Hematopoietic multipotent progenitor cell treated with erythropoietin and hydrocortisone succinate and interleukin-3 and kit ligand, for 6 days (in vitro differentiated cells): Measurements from ENCODE around the gene ROCK2.
"Not testable (repeated sequence)": the region's sequence is repeated elsewhere in the genome, so short reads cannot be mapped to it uniquely, and the experiment has no call there.

ENCODE experiments used
- DNase-seq: peaks from one replicate; pipeline ENCODE4 v3.0.0-alpha.2; 2015

The ROCK2 gene

DNA sequence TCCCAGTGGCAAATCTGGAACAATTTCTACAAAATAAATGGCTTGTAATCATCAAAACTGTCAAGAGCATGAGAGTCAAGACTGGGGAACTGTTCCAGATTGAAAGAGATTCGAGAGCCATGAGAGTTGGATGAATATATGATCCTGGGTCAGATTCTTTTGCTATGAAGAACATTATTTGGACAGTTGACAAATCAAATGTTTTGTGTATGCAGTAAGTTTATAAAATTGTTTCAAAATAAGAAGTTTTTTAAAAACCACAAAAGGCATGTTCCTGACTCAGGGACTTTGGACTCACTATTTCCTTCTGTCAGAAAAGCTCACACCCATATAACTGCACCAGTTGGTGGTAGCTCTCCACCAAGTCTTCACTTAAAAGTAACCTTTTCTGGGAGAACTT lies 38.5 kb downstream of the ROCK2 start:
- DNase-seq: peak; percentile 30

DNA sequence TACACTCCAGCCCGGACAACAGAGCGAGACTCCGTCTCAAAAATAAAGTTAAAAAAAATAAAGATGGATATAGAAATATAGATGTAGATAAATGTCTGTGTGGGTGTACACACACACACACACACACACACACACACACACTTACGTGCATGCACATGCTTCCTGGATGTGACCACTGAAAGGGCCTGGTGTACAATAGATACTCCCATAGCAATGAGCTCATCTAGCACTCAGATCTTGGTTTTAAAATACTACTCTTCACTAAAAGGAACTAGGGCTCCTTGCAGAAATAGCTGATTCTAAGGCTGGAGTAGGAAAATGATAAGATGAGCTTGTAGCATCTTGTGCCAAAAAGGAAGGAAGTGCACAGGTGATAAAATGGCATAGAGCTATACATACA lies 39.1 kb downstream of the ROCK2 start:
- DNase-seq: peak; percentile 22

DNA sequence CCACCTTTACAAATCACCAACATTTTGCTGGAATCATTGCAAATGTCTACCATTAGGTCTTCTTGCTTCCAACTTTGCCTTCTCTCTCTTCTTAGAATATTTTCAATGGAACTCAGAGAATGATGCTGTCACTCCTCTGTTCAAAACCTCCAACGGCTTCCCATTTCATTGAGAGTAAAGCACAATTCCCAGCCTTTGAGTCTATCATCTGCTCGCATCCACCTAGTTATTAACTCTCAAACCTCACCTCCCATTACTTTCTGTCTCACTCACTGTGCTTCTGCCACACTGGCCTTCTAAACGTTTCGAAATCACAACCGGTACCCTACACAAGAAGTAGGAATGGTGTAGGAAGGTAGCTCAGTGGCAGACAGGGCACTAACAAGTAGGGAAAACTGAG lies 40.0 kb downstream of the ROCK2 start:
- no peak for DNase-seq

DNA sequence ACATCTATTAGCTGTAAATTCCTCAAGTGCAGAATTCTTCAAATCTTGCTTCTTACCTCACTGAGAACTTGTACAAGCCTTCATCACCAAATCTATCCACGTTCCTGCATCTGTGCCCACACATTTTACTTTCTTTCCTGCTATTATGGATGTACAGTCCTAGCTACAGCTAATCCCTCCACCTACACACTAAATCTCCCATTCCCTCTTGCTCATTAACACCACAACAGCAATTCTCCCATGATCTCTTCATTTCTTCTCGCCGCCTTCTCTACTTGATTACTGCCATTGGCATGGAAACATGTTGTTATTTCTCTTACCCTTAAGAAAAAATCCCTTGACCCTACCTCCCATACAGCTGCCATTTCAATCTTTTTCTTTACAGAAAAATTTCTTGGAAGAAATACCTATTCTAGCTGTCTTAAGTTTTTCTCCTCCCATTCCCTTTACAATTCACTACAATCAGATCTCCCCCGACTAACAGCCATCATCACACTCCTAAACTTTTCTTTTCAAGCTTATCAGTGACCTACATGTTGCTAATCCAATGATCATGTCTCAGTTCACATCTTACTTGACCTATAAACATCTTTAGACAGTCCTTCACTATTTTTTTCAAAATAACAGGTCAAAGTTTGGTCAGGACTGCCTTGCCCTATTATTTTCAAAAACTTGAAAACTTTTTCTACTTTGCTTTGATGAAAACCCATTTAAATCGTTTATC lies 41.0 kb downstream of the ROCK2 start:
- DNase-seq: no peak

DNA sequence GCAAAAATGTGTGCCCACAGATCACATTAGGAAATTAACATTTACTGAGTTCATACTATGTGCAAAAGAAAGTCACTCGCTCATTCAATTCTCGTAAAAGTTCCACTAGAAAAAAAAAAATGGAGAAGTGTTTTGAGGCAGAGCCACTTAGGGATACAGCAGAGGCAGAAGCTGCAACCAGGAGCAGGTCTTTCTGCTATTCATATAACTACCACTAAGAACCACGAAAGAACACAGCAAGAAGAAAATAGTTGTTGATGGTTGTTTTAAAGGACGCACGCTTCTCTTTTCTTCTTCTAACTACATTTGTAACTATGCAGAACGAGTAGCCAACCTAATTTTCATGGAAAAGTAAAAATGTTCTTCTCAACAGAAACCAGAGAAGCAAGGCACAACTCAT lies 45.0 kb downstream of the ROCK2 start:
- no peak for DNase-seq

DNA sequence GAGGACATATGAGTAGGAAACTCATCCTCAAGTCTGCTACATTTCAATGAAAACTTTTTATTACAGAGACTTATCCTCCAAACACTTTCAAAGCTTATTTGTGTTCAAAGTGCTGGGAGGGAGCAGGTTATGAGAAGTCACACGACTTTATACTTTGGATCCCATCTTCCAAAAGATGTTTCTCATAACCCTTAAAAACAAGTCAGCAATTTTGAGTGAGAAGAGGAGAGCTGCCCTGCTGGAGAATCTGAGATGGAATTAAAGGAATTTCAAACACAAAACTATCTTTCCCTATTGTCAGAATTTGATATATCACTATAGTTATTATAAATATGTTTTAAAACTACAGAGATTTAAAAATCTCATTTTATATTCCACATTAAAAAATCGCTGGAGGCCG lies 45.8 kb downstream of the ROCK2 start:
- DNase-seq: no peak

DNA sequence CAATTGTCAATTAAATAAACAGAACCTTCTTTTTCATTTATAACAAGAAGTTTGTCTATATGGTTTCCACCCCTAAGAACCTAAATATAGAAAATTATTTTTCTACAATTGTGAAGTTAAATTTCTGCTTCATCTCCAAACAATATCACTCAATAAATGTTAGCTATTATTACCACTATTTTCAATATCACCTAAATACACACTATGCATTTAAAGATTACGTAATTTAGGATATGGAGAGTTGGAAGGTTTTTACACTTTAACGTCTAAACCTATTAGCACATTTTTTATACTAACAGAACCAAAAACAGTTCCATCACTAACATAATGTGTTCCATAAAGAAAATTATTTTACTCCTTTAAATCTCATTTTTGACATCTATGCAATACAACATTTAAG lies 48.0 kb downstream of the ROCK2 start:
- no peak for DNase-seq

DNA sequence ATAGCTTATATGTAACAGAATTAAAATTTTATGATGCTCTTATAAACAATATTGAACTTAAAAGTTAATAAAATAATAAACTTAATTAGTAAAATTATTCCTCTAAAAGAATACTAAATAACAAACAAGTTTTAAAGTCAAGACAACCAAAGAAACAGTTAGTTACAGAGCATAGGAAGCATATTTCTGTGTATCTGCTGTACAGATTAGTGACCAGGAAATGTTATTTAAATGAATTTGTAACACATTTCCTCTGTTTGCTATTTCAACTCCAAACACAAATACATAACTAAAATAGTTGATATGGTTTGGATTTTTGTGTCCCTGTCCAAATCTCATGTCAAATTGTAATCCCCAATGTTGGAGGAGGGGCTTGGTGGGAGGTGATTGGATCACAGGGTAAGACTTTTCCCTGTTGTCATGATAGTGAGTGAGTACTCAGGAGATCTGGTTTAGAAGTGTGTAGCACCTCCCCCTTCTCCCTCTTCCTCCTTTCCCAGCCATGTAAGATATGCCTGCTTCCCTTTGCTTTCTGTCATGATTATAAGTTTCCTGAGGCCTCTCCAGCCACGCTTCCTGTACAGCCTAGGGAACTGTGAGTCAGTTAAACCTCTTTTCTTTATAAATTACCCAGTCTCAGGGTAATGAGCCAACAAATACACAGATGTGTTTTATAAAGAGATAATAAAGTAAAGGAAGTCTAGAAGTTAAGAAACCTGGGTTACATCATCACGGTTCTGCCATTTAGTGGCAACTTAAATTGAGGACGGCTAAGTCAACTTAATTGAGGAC lies 51.8 kb downstream of the ROCK2 start:
- peak; percentile 71 for DNase-seq

DNA sequence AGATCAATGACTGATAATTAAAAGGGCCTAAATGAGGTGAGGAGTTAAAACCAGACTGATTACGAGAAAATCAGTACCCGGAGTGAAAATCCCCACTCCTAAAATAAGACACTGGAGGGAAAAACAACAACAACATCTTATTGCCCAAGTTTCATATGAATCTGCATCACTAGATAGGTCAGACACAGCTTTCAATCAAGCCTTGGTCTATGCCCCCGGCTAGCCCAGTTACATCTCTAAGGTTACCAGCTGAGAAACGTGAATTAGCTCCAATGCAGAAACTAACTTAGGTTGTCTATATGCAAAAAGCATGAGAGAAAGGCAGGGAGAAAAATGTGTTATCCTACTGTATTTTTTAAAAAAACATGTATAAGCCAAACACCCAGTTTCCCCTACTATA lies 53.7 kb downstream of the ROCK2 start:
- no peak for DNase-seq

DNA sequence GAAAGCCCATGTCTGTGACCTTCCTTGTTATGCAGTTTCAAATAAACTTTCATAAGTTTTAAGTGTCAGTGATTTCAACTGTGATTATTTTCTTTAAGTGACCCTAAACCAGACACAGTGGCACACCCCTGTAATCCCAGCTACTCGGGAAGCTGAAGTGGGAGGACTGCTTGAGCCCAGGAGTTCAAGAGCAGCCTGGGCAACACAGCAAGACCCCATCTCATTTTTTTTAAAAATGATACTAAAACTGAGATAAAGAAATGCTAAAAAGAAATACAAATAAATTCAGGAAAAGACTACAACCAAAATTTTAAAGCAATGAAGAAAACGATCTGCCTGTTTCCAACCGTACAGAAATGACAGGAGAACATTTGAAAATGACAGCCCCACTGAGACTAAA lies 54.2 kb downstream of the ROCK2 start:
- DNase-seq: no peak

DNA sequence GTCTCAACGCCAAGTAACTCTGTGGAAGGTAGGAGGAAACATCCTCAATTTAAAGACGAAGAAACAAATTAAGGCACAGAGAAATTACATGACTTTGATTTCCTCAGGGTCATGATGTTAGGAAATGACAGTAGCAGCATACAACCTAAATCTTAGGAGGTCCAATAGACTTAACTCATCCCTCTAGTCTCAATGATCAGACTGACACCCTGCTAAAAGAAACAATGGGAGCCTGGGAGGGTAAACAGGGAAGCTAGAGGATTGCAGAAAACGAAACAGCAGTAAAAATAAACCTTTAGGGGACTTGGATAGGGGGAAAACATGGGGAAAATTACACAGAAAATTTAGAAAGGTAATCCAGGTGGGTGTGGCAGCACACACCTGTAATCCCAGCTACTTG lies 56.0 kb downstream of the ROCK2 start:
- no peak for DNase-seq

DNA sequence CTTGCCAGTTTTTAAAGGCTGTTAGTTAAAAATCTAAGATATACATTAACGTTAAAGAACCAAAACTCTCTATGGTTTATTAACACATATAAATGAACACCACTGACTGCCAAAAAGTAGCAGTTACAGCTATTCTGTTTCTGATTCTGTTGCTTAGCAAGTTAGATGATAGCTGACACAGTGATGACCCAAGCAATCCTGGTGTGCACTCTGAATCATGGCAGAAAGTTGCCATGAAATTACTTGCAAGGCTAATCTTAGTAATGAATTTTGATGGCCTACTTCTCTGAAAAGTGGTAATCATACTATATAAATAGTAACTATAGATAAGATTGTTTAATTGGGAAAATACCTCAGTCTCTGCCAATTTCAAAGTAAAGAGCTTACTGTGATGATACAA lies 57.7 kb downstream of the ROCK2 start:
- no peak for DNase-seq

DNA sequence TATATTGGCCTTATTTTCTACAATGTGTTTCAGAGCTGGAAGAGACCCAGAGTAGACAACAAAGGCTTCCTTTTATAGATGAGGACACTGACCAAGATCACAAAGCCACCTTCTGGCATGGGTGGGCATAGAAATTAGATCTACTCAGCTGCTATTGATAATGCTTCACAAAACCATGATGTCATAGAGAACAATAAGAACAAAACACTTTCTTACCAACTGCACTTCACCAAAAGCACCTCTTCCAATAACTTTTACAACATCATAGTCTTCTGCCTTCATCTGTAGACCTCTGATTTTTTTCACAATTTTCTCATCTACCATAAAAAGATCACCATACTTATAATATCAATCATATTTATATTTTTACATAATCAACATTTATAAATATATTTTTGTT lies 58.1 kb downstream of the ROCK2 start:
- no peak for DNase-seq

DNA sequence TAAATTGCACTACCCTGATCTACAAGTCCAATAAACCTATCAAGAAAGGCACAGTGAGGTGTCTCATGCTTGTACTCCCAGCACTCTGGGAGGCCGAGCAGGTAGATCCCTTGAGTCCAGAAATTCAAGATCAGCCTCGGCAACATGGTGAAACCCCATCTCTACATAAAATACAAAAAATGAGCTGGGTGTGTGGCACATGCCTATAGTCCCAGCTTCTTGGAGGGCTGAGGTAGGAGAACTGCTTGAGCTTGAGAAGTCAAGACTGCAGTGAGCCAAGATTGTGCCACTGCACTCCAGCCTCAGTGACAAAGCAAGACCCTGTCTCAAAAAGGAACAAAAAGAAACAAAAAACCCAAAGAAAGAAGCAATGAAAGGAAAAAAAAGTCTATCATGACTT lies 58.9 kb downstream of the ROCK2 start:
- DNase-seq: no peak

DNA sequence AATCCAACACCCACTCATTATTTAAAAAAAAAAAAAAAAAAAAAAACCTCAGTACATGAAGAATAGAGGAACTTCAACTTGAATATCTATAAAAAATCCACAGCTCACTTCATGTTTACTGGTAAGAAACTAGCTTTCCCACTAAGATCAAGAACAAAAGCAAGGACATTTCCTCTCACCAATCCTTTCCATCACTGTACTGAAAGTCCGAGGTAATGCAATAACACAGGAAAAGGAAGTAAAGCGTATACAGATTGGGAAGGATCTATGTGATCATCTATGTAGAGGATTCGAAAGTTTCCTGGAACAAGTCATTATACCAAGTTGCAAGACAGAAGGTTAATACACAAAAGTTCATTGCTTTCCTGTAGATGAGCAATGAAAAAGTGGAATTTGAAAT lies 63.2 kb downstream of the ROCK2 start:
- DNase-seq: no peak

DNA sequence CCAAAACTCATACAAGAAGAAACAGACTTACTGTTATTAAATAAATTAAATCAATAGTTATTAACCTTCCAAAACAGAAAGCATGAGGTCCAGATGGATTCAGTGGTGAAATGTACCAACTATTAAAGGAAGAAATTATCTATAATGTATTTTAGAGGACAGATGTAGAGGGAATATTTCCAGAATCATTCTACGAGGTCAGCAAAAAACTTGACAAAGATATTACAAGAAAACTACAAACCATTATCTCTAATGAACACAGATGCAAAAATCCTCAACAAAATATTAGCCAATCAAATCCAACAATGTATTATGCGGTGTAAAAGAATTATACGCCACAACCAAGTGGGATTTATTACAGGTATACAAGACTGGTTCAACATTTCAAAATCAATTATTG lies 63.7 kb downstream of the ROCK2 start:
- DNase-seq: no peak

DNA sequence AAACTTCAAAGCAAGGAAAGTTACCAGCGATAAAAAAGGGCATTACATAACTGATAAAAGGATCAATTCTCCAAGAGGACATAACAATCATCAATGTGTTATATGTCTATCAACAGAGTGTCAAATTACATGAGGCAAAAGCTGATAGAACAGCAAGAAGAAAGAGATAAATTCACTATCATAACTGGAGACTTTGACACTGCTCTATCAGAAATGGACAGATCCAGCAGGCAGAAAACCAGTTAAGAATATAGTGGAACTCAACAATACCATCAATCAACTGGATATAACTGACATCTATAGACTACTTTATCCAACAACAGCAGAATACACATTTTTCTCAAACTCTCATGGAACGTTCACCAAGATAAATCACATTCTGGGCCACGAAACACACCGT lies 65.0 kb downstream of the ROCK2 start:
- DNase-seq: peak; percentile 84

DNA sequence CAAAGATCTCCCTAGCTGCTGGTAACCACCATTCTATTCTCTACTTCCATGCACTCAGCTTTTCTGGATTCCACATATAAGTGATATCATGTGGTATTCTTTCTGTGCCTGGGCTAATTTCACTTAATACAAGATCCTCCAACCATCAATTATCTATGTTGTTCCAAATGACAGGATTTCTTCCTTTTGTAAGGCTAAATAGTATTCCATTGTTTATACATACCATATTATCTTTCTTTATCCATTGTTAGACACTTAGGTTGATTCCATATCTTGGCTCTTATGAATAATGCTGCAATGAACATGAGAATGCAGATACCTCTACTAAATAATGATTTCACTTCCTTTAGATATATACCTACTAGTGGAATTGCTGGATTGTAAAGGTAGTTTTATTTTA lies 66.2 kb downstream of the ROCK2 start:
- DNase-seq: no peak

DNA sequence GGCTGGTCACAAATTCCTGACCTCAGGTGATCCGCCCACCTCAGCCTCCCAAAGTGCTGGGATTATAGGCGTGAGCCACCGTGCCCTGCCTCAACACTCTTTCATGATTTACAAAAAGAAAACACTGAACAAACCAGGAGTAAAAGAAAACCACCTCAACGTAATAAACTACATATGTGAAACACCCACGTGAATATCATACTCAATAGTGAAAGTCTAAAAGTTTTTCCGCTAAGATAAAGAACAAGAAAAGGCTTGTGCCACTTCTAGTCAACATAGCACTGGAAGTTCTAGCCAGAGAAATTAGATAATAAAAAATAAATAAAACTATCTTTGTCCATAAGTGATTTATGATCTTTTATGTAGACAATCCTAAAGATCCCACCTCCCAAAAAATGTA lies 68.5 kb downstream of the ROCK2 start:
- DNase-seq: no peak

DNA sequence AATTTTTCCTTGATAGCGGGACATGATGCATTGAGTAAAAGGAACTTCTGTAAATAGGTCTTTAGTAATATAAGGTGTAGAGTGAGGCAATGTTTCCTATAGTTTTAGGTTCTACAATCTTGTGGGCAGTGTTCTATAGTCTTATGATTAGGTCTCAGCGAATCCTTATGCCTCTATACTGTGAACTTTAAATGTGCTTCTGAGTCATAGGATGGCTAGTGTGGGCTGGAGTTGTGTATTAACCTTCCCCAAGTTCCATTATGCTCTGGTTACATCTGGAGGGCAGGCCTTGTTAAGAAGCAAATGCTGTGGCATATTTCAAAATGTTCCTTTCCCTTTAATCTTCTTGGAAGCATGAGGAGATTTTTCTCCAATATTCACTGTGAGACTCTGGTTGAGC lies 73.5 kb downstream of the ROCK2 start:
- peak; percentile 15 for DNase-seq

DNA sequence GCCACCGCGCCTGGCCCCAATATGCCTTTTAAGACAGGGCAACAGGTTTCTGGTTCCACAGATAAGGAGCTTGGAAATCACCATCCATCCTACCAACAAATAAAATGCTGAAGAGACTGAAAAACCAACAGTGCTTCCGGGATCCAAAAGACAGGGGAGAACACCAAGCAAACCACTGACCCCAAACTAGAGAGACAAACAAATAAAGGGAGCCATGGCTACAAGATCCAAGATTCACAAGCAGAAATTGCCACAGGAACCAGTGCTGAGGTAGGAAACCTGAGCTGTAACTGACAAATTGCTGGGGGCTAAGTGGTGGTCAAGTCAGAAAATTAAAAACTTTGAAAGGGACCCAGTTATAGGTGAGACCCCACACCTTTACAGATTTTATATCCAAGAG lies 76.5 kb downstream of the ROCK2 start:
- DNase-seq: no peak

DNA sequence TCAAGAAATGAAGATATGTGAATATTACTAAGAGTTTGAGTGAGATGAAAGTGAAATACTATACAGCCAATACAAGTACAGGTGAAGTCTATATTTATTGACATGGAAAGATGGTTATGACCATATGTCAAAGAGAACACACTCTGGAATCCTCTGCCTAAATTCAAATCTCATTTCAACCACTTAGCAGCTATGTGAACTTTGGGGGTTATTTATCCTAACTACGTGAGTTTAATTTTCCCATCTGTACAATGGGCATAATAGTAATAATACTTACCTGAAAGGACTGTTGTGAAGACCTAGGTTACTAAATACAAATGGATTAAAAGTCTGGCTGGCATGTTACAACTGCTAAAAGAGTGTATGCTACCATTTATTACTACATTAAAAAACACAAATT lies 79.6 kb downstream of the ROCK2 start:
- no peak for DNase-seq

DNA sequence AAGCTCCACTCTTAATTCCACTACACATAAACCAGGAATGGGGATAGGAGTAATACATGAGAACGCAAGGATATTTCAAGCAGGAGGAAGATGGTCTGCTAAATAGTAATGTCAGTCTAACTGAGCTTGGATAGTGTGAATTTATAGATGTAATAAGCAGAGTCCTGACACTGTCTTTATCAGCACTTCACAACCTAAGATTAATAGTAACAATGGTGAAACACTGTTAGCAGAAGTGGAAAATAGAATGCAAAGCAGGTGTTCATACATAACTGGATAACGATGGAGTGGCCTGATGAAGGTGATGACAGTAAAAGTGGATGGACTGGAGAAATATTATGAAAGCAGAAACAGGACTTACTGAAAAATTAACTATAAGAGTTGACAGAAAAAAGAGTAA lies 80.4 kb downstream of the ROCK2 start:
- no peak for DNase-seq

DNA sequence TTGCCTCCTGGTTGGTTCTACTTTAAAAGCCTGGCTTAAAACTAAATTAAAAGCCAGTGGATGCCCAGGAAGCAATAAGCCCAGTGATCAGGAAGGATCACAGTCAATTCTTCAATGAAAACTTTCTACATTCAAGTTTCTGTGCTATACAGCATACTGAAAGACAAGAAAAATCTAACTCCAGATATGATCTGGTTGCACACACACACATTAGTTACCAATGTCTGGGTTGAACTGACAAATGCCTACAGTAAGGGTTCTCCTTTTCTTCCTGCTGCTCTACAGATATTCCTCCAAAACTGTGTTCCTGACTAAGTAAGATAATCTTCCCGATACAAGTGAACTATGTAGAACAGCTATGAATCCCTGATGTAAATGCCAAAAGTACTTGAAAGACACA lies 81.3 kb downstream of the ROCK2 start:
- DNase-seq: no peak

DNA sequence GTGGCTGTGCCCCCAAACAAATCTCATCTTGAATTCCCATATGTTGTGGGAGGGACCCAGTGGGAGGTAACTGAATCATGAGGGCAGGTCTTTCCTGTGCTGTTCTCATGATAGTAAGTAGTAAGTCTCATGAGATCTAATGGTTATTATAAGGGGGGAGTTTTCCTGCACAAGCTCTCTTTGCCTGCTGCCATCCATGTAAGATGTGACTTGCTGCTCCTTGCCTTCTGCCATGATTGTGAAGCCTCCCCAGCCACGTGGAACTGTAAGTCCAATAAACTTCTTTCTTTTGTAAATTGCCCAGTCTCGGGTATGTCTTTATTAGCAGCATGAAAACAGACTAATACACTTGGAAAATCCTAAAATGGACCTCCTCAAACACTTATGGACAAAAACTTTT lies 82.0 kb downstream of the ROCK2 start:
- not testable (repeated sequence) for DNase-seq
